Neutrophil (primary cell): ENCODE data around the gene GSK3A.
A peak's percentile ranks its signal among the peaks of the same experiment; 100 is the strongest.

Experiments
- H3K27ac ChIP-seq: fragments of 200-600 bp; sonication (generic); 2 replicates; pipeline ENCODE4 v1.5.1; 2016; ENCODE audit warnings: mild to moderate bottlenecking, moderate library complexity
- H3K27me3 ChIP-seq: fragments of 200-600 bp; sonication (generic); 2 replicates; pipeline ENCODE4 v1.6.0; 2016; ENCODE audit warnings: mild to moderate bottlenecking
- H3K36me3 ChIP-seq: fragments of 200-600 bp; sonication (generic); 2 replicates; pipeline ENCODE4 v1.5.1; 2017
- H3K4me1 ChIP-seq, 2 experiments: fragments of 200-600 bp in 1 of 2; sonication (generic) in 1 of 2; 1 replicate in 1 of 2; 2 replicates in 1 of 2; pipeline versions ENCODE4 v1.5.1 to v1.6.1; 2013 to 2016; ENCODE audit warnings: low read depth in 1 of 2, low read length in 1 of 2, mild to moderate bottlenecking in 1 of 2, moderate library complexity in 1 of 2; ENCODE audit not compliant: control insufficient read depth in 1 of 2, insufficient read depth in 1 of 2
- H3K4me3 ChIP-seq, 2 experiments: fragments of 200-600 bp in 1 of 2; sonication (generic) in 1 of 2; 1 replicate in 1 of 2; 2 replicates in 1 of 2; pipeline ENCODE4 v1.5.1; 2013 to 2016; ENCODE audit warnings: low read depth in 1 of 2, low read length in 1 of 2, mild to moderate bottlenecking in 1 of 2, moderate library complexity in 1 of 2
- H3K9me3 ChIP-seq: fragments of 200-600 bp; sonication (generic); 2 replicates; pipeline ENCODE4 v1.5.1; 2016
- CTCF ChIP-seq: fragments of 200-600 bp; sonication (generic); IDR thresholded peaks from 2 replicates; pipeline ENCODE4 v1.5.1; 2016; ENCODE audit warnings: antibody characterized with exemption

The GSK3A gene

GRCh38 chr19:42229855-42230351, 12.5 kb downstream of the GSK3A start:
- H3K36me3 ChIP-seq, result peaks cover 85% of the 10 kb centered on the region
- H3K9me3 ChIP-seq, result no peaks in the 10 kb centered on the region
- H3K27me3 ChIP-seq, result no peaks in the 10 kb centered on the region
- H3K4me1 ChIP-seq, result no peaks in the 10 kb centered on the region
- peak overlapping the region; percentile 30 for H3K27ac ChIP-seq
- H3K4me3 ChIP-seq, result no peak overlapping the region
- TF ChIP-seq CTCF, result no peak

- no peaks in the 10 kb centered on the region for H3K27me3 ChIP-seq
- no peaks in the 10 kb centered on the region for H3K9me3 ChIP-seq
- peak overlapping the region; percentile 30 for H3K27ac ChIP-seq
- TF ChIP-seq CTCF, result no peak
- no peaks in the 10 kb centered on the region for H3K4me1 ChIP-seq
- H3K36me3 ChIP-seq, result peaks cover 85% of the 10 kb centered on the region
- no peak overlapping the region for H3K4me3 ChIP-seq
Observed at GRCh38 chr19:42229301-42229854, 13.0 kb downstream of the GSK3A start.

- Histone ChIP-seq H3K4me3 (no peak overlapping the region), H3K9me3 (no peaks in the 10 kb centered on the region), H3K27me3 (no peaks in the 10 kb centered on the region), H3K4me1 (no peaks in the 10 kb centered on the region), H3K36me3 (peaks cover 81% of the 10 kb centered on the region), H3K27ac (no peak overlapping the region)
- TF ChIP-seq CTCF, result no peak
Observed at GRCh38 chr19:42228641-42229040, 13.8 kb downstream of the GSK3A start.

GRCh38 chr19:42226886-42227285, 15.5 kb downstream of the GSK3A start:
- H3K36me3 ChIP-seq, result peaks cover 63% of the 10 kb centered on the region
- TF ChIP-seq CTCF, result no peak
- H3K27ac ChIP-seq, result no peak overlapping the region
- H3K27me3 ChIP-seq, result no peaks in the 10 kb centered on the region
- H3K9me3 ChIP-seq, result no peaks in the 10 kb centered on the region
- no peak overlapping the region for H3K4me3 ChIP-seq
- H3K4me1 ChIP-seq, result no peaks in the 10 kb centered on the region

DNA sequence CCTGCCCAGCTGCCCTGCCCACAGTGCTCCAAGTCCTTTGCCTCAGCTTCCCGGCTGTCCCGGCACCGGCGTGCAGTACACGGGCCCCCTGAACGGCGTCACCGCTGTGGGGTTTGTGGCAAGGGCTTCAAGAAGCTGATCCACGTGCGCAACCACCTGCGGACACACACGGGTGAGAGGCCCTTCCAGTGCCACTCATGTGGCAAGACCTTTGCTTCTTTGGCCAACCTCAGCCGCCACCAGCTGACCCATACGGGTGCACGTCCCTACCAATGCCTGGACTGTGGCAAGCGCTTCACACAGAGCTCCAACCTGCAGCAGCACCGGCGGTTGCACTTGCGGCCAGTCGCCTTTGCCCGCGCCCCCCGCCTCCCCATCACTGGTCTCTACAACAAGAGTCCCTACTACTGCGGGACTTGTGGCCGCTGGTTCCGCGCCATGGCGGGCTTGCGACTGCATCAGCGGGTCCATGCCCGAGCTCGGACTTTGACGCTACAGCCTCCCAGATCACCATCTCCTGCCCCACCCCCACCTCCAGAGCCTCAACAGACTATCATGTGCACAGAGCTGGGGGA, 16.6 kb downstream of the GSK3A start:
- peaks cover 52% of the 10 kb centered on the region for H3K36me3 ChIP-seq
- no peak for TF ChIP-seq CTCF
- peaks cover 3 to 6% of the 10 kb centered on the region in 2 experiments for H3K4me1 ChIP-seq
- H3K27me3 ChIP-seq, result no peaks in the 10 kb centered on the region
- no peak overlapping the region for H3K27ac ChIP-seq
- no peaks in the 10 kb centered on the region for H3K9me3 ChIP-seq
- no peak overlapping the region for H3K4me3 ChIP-seq
